ENCODE measurements around the gene ERP29. TPM values are rescaled to one million over a fixed set of nuclear protein-coding genes. Genes with fewer than 3 reads are reported as not detected.

The ERP29 gene
- total and polyA plus RNA-seq, 2 experiments from 2014 or later: 61.4 to 87.0 TPM

- Histone ChIP-seq H3K27ac (no peak overlapping the region), H3K79me2 (ENCODE audit: insufficient read depth) (peaks cover 56% of the 10 kb centered on the region), H3K9me2 (ENCODE audit: insufficient read depth) (no peaks in the 10 kb centered on the region), H3F3A (ENCODE audit: insufficient read depth) (peaks cover 34% of the 10 kb centered on the region), H2AFZ (no peak overlapping the region), H3K27me3 (replicated peaks; ENCODE audit: insufficient read depth) (no peaks in the 10 kb centered on the region), H3K36me3 (ENCODE audit: low read depth) (peaks cover 37% of the 10 kb centered on the region), H3K4me2 (ENCODE audit: unreplicated experiment) (no peak overlapping the region), H3K9ac (no peak overlapping the region), H3K4me1 (ENCODE audit: insufficient read depth) (peaks cover 12% of the 10 kb centered on the region), H3K9me3 (ENCODE audit: low read depth) (no peaks in the 10 kb centered on the region), H4K20me1 (ENCODE audit: insufficient read depth) (no peaks in the 10 kb centered on the region), H3K4me3 (no peak overlapping the region)
- TF ChIP-seq EZH2phosphoT487 (IDR thresholded peaks at IDR 0.05; ENCODE audit: insufficient read depth, low read depth): no peak
- no peak for TF ChIP-seq EZH2 (IDR thresholded peaks at IDR 0.05; ENCODE audit: insufficient read depth, poor library complexity, severe bottlenecking)
- no peak for DNase-seq
- in situ Hi-C loops (cut with MboI): no loop called here
- 97 to 99% methylated on average over 4 of the region's 4 CpGs for WGBS, 2 experiments (ENCODE audit: low coverage in 1 of 2, low lambda C conversion rate in 2 of 2, missing lambda C conversion rate in 2 of 2)
These were observed 10.7 kb downstream of the ERP29 start for GRCh38 chr12:112023759-112024396.

GRCh38 chr12:112025808-112026375 is 12.7 kb downstream of the ERP29 start:
- Histone ChIP-seq H3K4me2 (ENCODE audit: unreplicated experiment) (no peak overlapping the region), H3K9ac (no peak overlapping the region), H3K79me2 (ENCODE audit: insufficient read depth) (peaks cover 37% of the 10 kb centered on the region), H4K20me1 (ENCODE audit: insufficient read depth) (no peaks in the 10 kb centered on the region), H3K9me3 (ENCODE audit: low read depth) (no peaks in the 10 kb centered on the region), H3K27me3 (replicated peaks; ENCODE audit: insufficient read depth) (no peaks in the 10 kb centered on the region), H3K9me2 (ENCODE audit: insufficient read depth) (no peaks in the 10 kb centered on the region), H3K36me3 (ENCODE audit: low read depth) (peaks cover 53% of the 10 kb centered on the region), H2AFZ (no peak overlapping the region), H3K4me1 (ENCODE audit: insufficient read depth) (no peaks in the 10 kb centered on the region), H3K4me3 (no peak overlapping the region), H3K27ac (no peak overlapping the region), H3F3A (ENCODE audit: insufficient read depth) (peaks cover 26% of the 10 kb centered on the region; the same call in 1 of the 2 replicates)
- no peak for TF ChIP-seq EZH2 (IDR thresholded peaks at IDR 0.05; ENCODE audit: insufficient read depth, poor library complexity, severe bottlenecking)
- TF ChIP-seq EZH2phosphoT487 (IDR thresholded peaks at IDR 0.05; ENCODE audit: insufficient read depth, low read depth): no peak
- peak; percentile 12 for DNase-seq
- in situ Hi-C loops (cut with MboI): no loop called here
- 63 to 70% methylated on average over 4 of the region's 4 CpGs for whole genome bisulfite sequencing, 2 experiments (ENCODE audit: low coverage in 1 of 2, low lambda C conversion rate in 2 of 2, missing lambda C conversion rate in 2 of 2)

- Histone ChIP-seq H3F3A (ENCODE audit: insufficient read depth) (peaks cover 21% of the 10 kb centered on the region; the same call in 1 of the 2 replicates), H2AFZ (no peak overlapping the region), H4K20me1 (ENCODE audit: insufficient read depth) (no peaks in the 10 kb centered on the region), H3K9me3 (ENCODE audit: low read depth) (no peaks in the 10 kb centered on the region), H3K79me2 (ENCODE audit: insufficient read depth) (peaks cover 3% of the 10 kb centered on the region), H3K4me1 (ENCODE audit: insufficient read depth) (no peaks in the 10 kb centered on the region), H3K27ac (no peak overlapping the region), H3K9me2 (ENCODE audit: insufficient read depth) (no peaks in the 10 kb centered on the region), H3K36me3 (ENCODE audit: low read depth) (peaks cover 61% of the 10 kb centered on the region), H3K4me3 (no peak overlapping the region), H3K27me3 (replicated peaks; ENCODE audit: insufficient read depth) (no peaks in the 10 kb centered on the region), H3K4me2 (ENCODE audit: unreplicated experiment) (no peak overlapping the region), H3K9ac (no peak overlapping the region)
- no peak for DNase-seq
- WGBS, 2 experiments (ENCODE audit: low coverage in 1 of 2, low lambda C conversion rate in 2 of 2, missing lambda C conversion rate in 2 of 2): 92 to 95% methylated on average over 2 of the region's 2 CpGs
- TF ChIP-seq EZH2 (IDR thresholded peaks at IDR 0.05; ENCODE audit: insufficient read depth, poor library complexity, severe bottlenecking): no peak
- no peak for TF ChIP-seq EZH2phosphoT487 (IDR thresholded peaks at IDR 0.05; ENCODE audit: insufficient read depth, low read depth)
- in situ Hi-C loops (cut with MboI): no loop called here
These were observed 16.1 kb downstream of the ERP29 start for GRCh38 chr12:112029301-112029700.

GRCh38 chr12:112031472-112031871 is 18.2 kb downstream of the ERP29 start:
- WGBS, 2 experiments (ENCODE audit: low coverage in 1 of 2, low lambda C conversion rate in 2 of 2, missing lambda C conversion rate in 2 of 2): 95 to 100% methylated on average over 2 of the region's 2 CpGs
- DNase-seq: no peak

More at GRCh38 chr12:112031472-112031871, 18.2 kb downstream of the ERP29 start:
- H3K4me2 ChIP-seq (ENCODE audit: unreplicated experiment): no peak overlapping the region
- peaks cover 9% of the 10 kb centered on the region; the same call in 1 of the 2 replicates for H3F3A ChIP-seq (ENCODE audit: insufficient read depth)
- no peaks in the 10 kb centered on the region for H3K27me3 ChIP-seq (replicated peaks; ENCODE audit: insufficient read depth)
- peaks cover 65% of the 10 kb centered on the region for H3K36me3 ChIP-seq (ENCODE audit: low read depth)
- no peak overlapping the region for H3K27ac ChIP-seq
- no peak overlapping the region for H3K4me3 ChIP-seq
- no peaks in the 10 kb centered on the region for H4K20me1 ChIP-seq (ENCODE audit: insufficient read depth)
- H3K9me2 ChIP-seq (ENCODE audit: insufficient read depth): no peaks in the 10 kb centered on the region
- TF ChIP-seq EZH2phosphoT487 (IDR thresholded peaks at IDR 0.05; ENCODE audit: insufficient read depth, low read depth) (no peak), EZH2 (IDR thresholded peaks at IDR 0.05; ENCODE audit: insufficient read depth, poor library complexity, severe bottlenecking) (no peak)
- in situ Hi-C loops (cut with MboI): no loop called here
- no peaks in the 10 kb centered on the region for H3K79me2 ChIP-seq (ENCODE audit: insufficient read depth)
- no peaks in the 10 kb centered on the region for H3K9me3 ChIP-seq (ENCODE audit: low read depth)
- no peak overlapping the region for H3K9ac ChIP-seq
- no peak overlapping the region for H2AFZ ChIP-seq
- H3K4me1 ChIP-seq (ENCODE audit: insufficient read depth): no peaks in the 10 kb centered on the region
